Heart left ventricle (tissue), 13 donors: ENCODE data around the gene PDE7B.

Experiments
- CTCF ChIP-seq, 12 donors: fragments of 200-600 bp; sonication (generic) in 4 of 12; IDR thresholded peaks; one replicate each; pipeline versions ENCODE4 v1.5.0 to v1.8.0; 2018 to 2022; ENCODE audit warnings: antibody characterized with exemption in 12 of 12, mild to moderate bottlenecking in 5 of 12
- POLR2A ChIP-seq, 2 donors: fragments of 450-650 bp; IDR thresholded peaks; one replicate each; pipeline ENCODE4 v1.6.1; 2017; ENCODE audit warnings: antibody characterized with exemption in 2 of 2, mild to moderate bottlenecking in 2 of 2, moderate library complexity in 2 of 2
- donor health status: ischemic (EF 13 %, LVEDD 7.1; RV severe dilation, severe dysfunction).
- donor health status: DM: no; HTN: yes; CAD: no.
- donor health status: DM: no; HTN: no; CAD: no.
- donor health status: ischemic (EF 25% LVEDD 6.9; RV normal size, moderate dysfunction).
- donor health status: ischemic (EF 25% LVEDD 5.7; RV mildly dilated, moderate dysfunction).
- donor health status: ischemic (EF 35%, LVEDD 5.7; RV mildly dilated, moderate dysfunction).
- donor health status: nonischemic (EF 11% LVEDD 7.7; RV severe dilation, severe dysfunction).
- donor health status: DM: yes; HTN: yes; CAD: no.
- donor health status: PGD.
- donor health status: ischemic (EF 29% LVEDD 5.4; RV normal size, mild dysfunction).
- donor health status: nonischemic (EF 23%, LVEDD 6.1; RV moderate dilation, normal function).

- TF ChIP-seq CTCF (IDR thresholded peaks at IDR 0.05) (no peak), POLR2A (IDR thresholded peaks at IDR 0.05) (no peak)
These were observed 324.4 kb downstream of the PDE7B start for GRCh38 chr6:136175873-136176272.
